HCT116 (cell line): ENCODE data around the gene CDKAL1. TPM values are rescaled to one million over a fixed set of nuclear protein-coding genes. Genes with fewer than 3 reads are reported as not detected.

Source experiments
- ATAC-seq: fragments of 200-7000 bp; cut with Tn5 transposase; 2 replicates; pipeline ENCODE4 v1.9.1; 2020; ENCODE audit warnings: mild to moderate bottlenecking, moderate library complexity
- BruUV-seq: library from RNA; stranded (reverse); fragments of 400-500 nt; replicated peaks from 2 replicates; lab custom pipeline; 2021; lab: Mats Ljungman, UMichigan
- CTCF ChIA-PET: fragments of 300-600 bp; sonication (Branson Sonifier 250); formaldehyde crosslinking; loops from one replicate; lab custom pipeline; 2021; ENCODE audit warnings: antibody characterized with exemption; lab: Charles Lee
- POLR2A ChIA-PET: fragments of 300-600, 350-600 bp; sonication (Branson Sonifier 250); formaldehyde crosslinking; loops from one replicate; lab custom pipeline; 2021; ENCODE audit warnings: antibody characterized with exemption; lab: Charles Lee
- RAD21 ChIA-PET, 2 experiments: fragments of 300-600 bp; sonication (Branson Sonifier 250); formaldehyde crosslinking; loops; one replicate each; lab custom pipeline; 2023; ENCODE audit warnings: low total read pairs in 2 of 2; ENCODE audit not compliant: uncharacterized antibody in 2 of 2, unreplicated experiment in 2 of 2, low non-redundant PET in 1 of 2; lab: Charles Lee
- DNase-seq: peaks from one replicate; pipeline ENCODE4 v3.0.0-alpha.2; 2010; ENCODE audit warnings: low read depth, low spot score
- H2AFZ ChIP-seq: fragments of 200-600 bp; shearing (Covaris generic), sonication (generic); 2 replicates; pipeline ENCODE4 v1.6.1; 2017; ENCODE audit warnings: low read depth, mixed run types, mixed read lengths, antibody characterized with exemption, low read length; ENCODE audit not compliant: poor library complexity, severe bottlenecking
- H3K27ac ChIP-seq: 2 replicates; pipeline ENCODE4 v1.5.1; 2012; ENCODE audit warnings: low read depth, low read length
- H3K27me3 ChIP-seq: fragments of 200-600 bp; sonication (generic); 2 replicates; pipeline ENCODE4 v1.6.1; 2016; ENCODE audit warnings: mixed run types, low read length, mixed read lengths; ENCODE audit not compliant: insufficient read depth
- H3K36me3 ChIP-seq, 2 experiments: fragments of 200-500 bp in 1 of 2; fragments of 200-600 bp in 1 of 2; sonication (Bioruptor generic) in 1 of 2; sonication (generic) in 1 of 2; 2 replicates each; pipeline versions ENCODE4 v1.5.1 to v1.6.1; 2014 to 2016; ENCODE audit warnings: low read length in 2 of 2, inconsistent platforms in 1 of 2, mixed read lengths in 1 of 2, mixed run types in 1 of 2; ENCODE audit not compliant: insufficient read depth in 2 of 2, control insufficient read depth in 1 of 2
- H3K4me1 ChIP-seq, 2 experiments: fragments of 200-600 bp in 1 of 2; sonication (generic) in 1 of 2; 2 replicates each; pipeline versions ENCODE4 v1.5.1 to v1.6.1; 2012 to 2017; ENCODE audit warnings: low read length in 2 of 2, inconsistent platforms in 1 of 2, mild to moderate bottlenecking in 1 of 2, mixed read lengths in 1 of 2, mixed run types in 1 of 2, moderate library complexity in 1 of 2; ENCODE audit not compliant: insufficient read depth in 2 of 2, control insufficient read depth in 1 of 2
- H3K4me2 ChIP-seq: fragments of 200-600 bp; sonication (generic); 2 replicates; pipeline ENCODE4 v1.6.1; 2017; ENCODE audit warnings: mixed run types, low read length, mixed read lengths
- H3K4me3 ChIP-seq, 2 experiments: fragments of 200-600 bp in 1 of 2; sonication (generic) in 1 of 2; replicated peaks in 1 of 2; 2 replicates each; pipeline ENCODE4 v1.5.1; 2011 to 2016; ENCODE audit warnings: low read length in 2 of 2, control low read depth in 1 of 2, low read depth in 1 of 2, mild to moderate bottlenecking in 1 of 2, mixed read lengths in 1 of 2, mixed run types in 1 of 2
- H3K79me2 ChIP-seq: fragments of 200-600 bp; sonication (generic); 2 replicates; pipeline ENCODE4 v1.6.1; 2017; ENCODE audit warnings: mild to moderate bottlenecking, mixed run types, low read length, moderate library complexity, mixed read lengths; ENCODE audit not compliant: insufficient read depth
- H3K9ac ChIP-seq: fragments of 200-600 bp; sonication (generic); 2 replicates; pipeline ENCODE4 v1.6.1; 2016; ENCODE audit warnings: low read length, mixed read lengths
- H3K9me2 ChIP-seq: fragments of 200-600 bp; sonication (generic), shearing (Covaris generic); 2 replicates; pipeline ENCODE4 v1.6.1; 2017; ENCODE audit warnings: mixed run types, mild to moderate bottlenecking, moderate library complexity; ENCODE audit not compliant: insufficient read depth
- H3K9me3 ChIP-seq, 2 experiments: fragments of 200-500 bp in 1 of 2; fragments of 200-600 bp in 1 of 2; sonication (Bioruptor generic) in 1 of 2; sonication (generic) in 1 of 2; 2 replicates each; pipeline ENCODE4 v1.6.1; 2014 to 2017; ENCODE audit warnings: low read length in 2 of 2, mixed read lengths in 2 of 2, inconsistent platforms in 1 of 2, low read depth in 1 of 2, mild to moderate bottlenecking in 1 of 2, mixed run types in 1 of 2, moderate library complexity in 1 of 2; ENCODE audit not compliant: control insufficient read depth in 1 of 2, insufficient read depth in 1 of 2
- H4K20me1 ChIP-seq: fragments of 200-600 bp; sonication (generic), shearing (Covaris generic); 2 replicates; pipeline ENCODE4 v1.6.1; 2017; ENCODE audit warnings: mixed run types, mild to moderate bottlenecking, moderate library complexity; ENCODE audit not compliant: insufficient read depth
- CBX3 ChIP-seq: IDR thresholded peaks from 2 replicates; pipeline ENCODE4 v1.6.1; 2012; ENCODE audit warnings: low read depth
- CTCF ChIP-seq, 3 experiments: fragments of 200-600 bp in 1 of 3; sonication (generic) in 1 of 3; IDR thresholded peaks in 2 of 3; conservative IDR thresholded peaks in 1 of 3; 2 replicates each; pipeline ENCODE4 v1.5.1; 2012 to 2017; ENCODE audit warnings: low read depth in 2 of 3, low read length in 2 of 3, antibody characterized with exemption in 1 of 3, borderline replicate concordance in 1 of 3, control low read depth in 1 of 3, mild to moderate bottlenecking in 1 of 3, mixed read lengths in 1 of 3, mixed run types in 1 of 3, moderate library complexity in 1 of 3; ENCODE audit not compliant: insufficient read depth in 1 of 3
- EGR1 ChIP-seq: IDR thresholded peaks from 2 replicates; pipeline ENCODE4 v1.6.1; 2012; ENCODE audit warnings: low read depth
- ELF1 ChIP-seq: IDR thresholded peaks from 2 replicates; pipeline ENCODE4 v1.6.1; 2012; ENCODE audit warnings: low read depth, borderline replicate concordance
- EZH2 ChIP-seq: fragments of 200-600 bp; sonication (generic); IDR thresholded peaks from 2 replicates; pipeline ENCODE4 v1.6.1; 2017; ENCODE audit warnings: antibody characterized with exemption, mixed run types
- EZH2phosphoT487 ChIP-seq: fragments of 200-600 bp; IDR thresholded peaks from 2 replicates; pipeline ENCODE4 v1.6.1; 2018; ENCODE audit warnings: antibody characterized with exemption, borderline replicate concordance
- FOSL1 ChIP-seq: IDR thresholded peaks from 2 replicates; pipeline ENCODE4 v1.6.1; 2012; ENCODE audit warnings: low read depth
- JUND ChIP-seq: IDR thresholded peaks from 2 replicates; pipeline ENCODE4 v1.6.1; 2012
- POLR2AphosphoS5 ChIP-seq: IDR thresholded peaks from 2 replicates; pipeline ENCODE4 v1.6.1; 2011; ENCODE audit warnings: mild to moderate bottlenecking, low read depth, low read length, moderate library complexity
- RAD21 ChIP-seq: IDR thresholded peaks from 2 replicates; pipeline ENCODE4 v1.6.1; 2012; ENCODE audit warnings: low read depth, mild to moderate bottlenecking
- SIN3A ChIP-seq: IDR thresholded peaks from 2 replicates; pipeline ENCODE4 v1.6.1; 2012; ENCODE audit warnings: low read depth
- SP1 ChIP-seq: IDR thresholded peaks from 2 replicates; pipeline ENCODE4 v1.6.1; 2012; ENCODE audit warnings: low read depth
- TCF7L2 ChIP-seq: IDR thresholded peaks from 2 replicates; pipeline ENCODE4 v1.7.0; 2011; ENCODE audit warnings: borderline replicate concordance, inconsistent platforms; ENCODE audit not compliant: insufficient read depth, insufficient read length; ENCODE audit errors: extremely low read depth
- YY1 ChIP-seq: IDR thresholded peaks from 2 replicates; pipeline ENCODE4 v1.6.1; 2011; ENCODE audit warnings: low read length, low read depth, moderate library complexity, mild to moderate bottlenecking; ENCODE audit not compliant: insufficient replicate concordance; ENCODE audit errors: extremely low read depth
- ZNF274 ChIP-seq: fragments of 200-500 bp; sonication (Bioruptor generic); IDR thresholded peaks from 2 replicates; pipeline ENCODE4 v1.6.1; 2014; ENCODE audit warnings: mild to moderate bottlenecking, low read depth, low read length, inconsistent platforms
- intact Hi-C: fragments of 100-400 bp; cut with micrococcal nuclease; formaldehyde crosslinking; loops from 2 replicates; pipeline ENCODE4 v1.10.0; 2022
- total RNA-seq: library from RNA; stranded (reverse); gene quantifications from one replicate; pipeline ENCODE4 v1.2.1, GENCODE V29; 2021; ENCODE audit not compliant: unreplicated experiment
- TF ChIP-seq, protein P1 (sequence below): IDR thresholded peaks from 2 replicates; pipeline ENCODE4 v1.6.1; 2012; ENCODE audit warnings: low read depth
- TF ChIP-seq, protein P2 (sequence below): IDR thresholded peaks from 2 replicates; pipeline ENCODE4 v1.6.1; 2011; ENCODE audit warnings: mild to moderate bottlenecking, low read length, moderate library complexity; ENCODE audit not compliant: insufficient replicate concordance; ENCODE audit errors: extremely low read depth

Gene CDKAL1
- total RNA-seq, 1 experiment from 2014 or later, result 14.9 TPM

GRCh38 chr6:20835315-20836010 lies 301.2 kb downstream of the CDKAL1 start:
- H3K79me2 ChIP-seq, result no peaks in the 10 kb centered on the region
- no peaks in the 10 kb centered on the region for H4K20me1 ChIP-seq
- no peak overlapping the region for H3K4me2 ChIP-seq
- H3K9ac ChIP-seq, result no peak overlapping the region
- CTCF ChIA-PET, result no interaction called here
- no peak overlapping the region for H3K4me3 ChIP-seq
- H3K4me1 ChIP-seq, result peaks cover 0 to 3% of the 10 kb centered on the region in 2 experiments; a peak in 1 of 4 replicates
- H2AFZ ChIP-seq, result no peak overlapping the region
- no peaks in the 10 kb centered on the region for H3K9me2 ChIP-seq
- H3K27ac ChIP-seq, result no peak overlapping the region
- DNase-seq, result no peak
- H3K36me3 ChIP-seq, result no peaks in the 10 kb centered on the region
- no TSS peak for BruUV-seq
- ATAC-seq, result no peak
- TF ChIP-seq SP1 (no peak), EZH2 (no peak), RAD21 (no peak), EGR1 (no peak), CTCF (IDR thresholded peaks at IDR 0.05 in 2 of 3, conservative IDR thresholded peaks at IDR 0.05 in 1 of 3; ENCODE audit: borderline replicate concordance in 1 of 3, insufficient read depth in 1 of 3, low read depth in 2 of 3, low read length in 2 of 3) (no peak), YY1 (no peak), JUND (no peak), ELF1 (no peak), ZNF274 (no peak), CBX3 (no peak), FOSL1 (no peak), EZH2phosphoT487 (no peak), SIN3A (no peak), POLR2AphosphoS5 (no peak), TCF7L2 (no peak)
- TF ChIP-seq, protein P1, sequence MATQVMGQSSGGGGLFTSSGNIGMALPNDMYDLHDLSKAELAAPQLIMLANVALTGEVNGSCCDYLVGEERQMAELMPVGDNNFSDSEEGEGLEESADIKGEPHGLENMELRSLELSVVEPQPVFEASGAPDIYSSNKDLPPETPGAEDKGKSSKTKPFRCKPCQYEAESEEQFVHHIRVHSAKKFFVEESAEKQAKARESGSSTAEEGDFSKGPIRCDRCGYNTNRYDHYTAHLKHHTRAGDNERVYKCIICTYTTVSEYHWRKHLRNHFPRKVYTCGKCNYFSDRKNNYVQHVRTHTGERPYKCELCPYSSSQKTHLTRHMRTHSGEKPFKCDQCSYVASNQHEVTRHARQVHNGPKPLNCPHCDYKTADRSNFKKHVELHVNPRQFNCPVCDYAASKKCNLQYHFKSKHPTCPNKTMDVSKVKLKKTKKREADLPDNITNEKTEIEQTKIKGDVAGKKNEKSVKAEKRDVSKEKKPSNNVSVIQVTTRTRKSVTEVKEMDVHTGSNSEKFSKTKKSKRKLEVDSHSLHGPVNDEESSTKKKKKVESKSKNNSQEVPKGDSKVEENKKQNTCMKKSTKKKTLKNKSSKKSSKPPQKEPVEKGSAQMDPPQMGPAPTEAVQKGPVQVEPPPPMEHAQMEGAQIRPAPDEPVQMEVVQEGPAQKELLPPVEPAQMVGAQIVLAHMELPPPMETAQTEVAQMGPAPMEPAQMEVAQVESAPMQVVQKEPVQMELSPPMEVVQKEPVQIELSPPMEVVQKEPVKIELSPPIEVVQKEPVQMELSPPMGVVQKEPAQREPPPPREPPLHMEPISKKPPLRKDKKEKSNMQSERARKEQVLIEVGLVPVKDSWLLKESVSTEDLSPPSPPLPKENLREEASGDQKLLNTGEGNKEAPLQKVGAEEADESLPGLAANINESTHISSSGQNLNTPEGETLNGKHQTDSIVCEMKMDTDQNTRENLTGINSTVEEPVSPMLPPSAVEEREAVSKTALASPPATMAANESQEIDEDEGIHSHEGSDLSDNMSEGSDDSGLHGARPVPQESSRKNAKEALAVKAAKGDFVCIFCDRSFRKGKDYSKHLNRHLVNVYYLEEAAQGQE, result no peak
- TF ChIP-seq, protein P2, sequence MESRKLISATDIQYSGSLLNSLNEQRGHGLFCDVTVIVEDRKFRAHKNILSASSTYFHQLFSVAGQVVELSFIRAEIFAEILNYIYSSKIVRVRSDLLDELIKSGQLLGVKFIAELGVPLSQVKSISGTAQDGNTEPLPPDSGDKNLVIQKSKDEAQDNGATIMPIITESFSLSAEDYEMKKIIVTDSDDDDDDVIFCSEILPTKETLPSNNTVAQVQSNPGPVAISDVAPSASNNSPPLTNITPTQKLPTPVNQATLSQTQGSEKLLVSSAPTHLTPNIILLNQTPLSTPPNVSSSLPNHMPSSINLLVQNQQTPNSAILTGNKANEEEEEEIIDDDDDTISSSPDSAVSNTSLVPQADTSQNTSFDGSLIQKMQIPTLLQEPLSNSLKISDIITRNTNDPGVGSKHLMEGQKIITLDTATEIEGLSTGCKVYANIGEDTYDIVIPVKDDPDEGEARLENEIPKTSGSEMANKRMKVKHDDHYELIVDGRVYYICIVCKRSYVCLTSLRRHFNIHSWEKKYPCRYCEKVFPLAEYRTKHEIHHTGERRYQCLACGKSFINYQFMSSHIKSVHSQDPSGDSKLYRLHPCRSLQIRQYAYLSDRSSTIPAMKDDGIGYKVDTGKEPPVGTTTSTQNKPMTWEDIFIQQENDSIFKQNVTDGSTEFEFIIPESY, result no peak
- RAD21 ChIA-PET, result no interaction called here
- POLR2A ChIA-PET, result no interaction called here
- H3K9me3 ChIP-seq, result no peaks in the 10 kb centered on the region
- no peaks in the 10 kb centered on the region for H3K27me3 ChIP-seq
- intact Hi-C loops, result no loop called here
